GM13977 (cell line): ENCODE data around the gene LNX2.

Source experiments
- DNase-seq: peaks from one replicate; pipeline ENCODE4 v3.0.0; 2012; ENCODE audit warnings: low spot score
- CTCF ChIP-seq: IDR thresholded peaks from 2 replicates; pipeline ENCODE4 v1.5.1; 2012; ENCODE audit warnings: mild to moderate bottlenecking, control low read depth; ENCODE audit not compliant: insufficient read depth; ENCODE audit errors: extremely low read depth, missing control alignments
- in situ Hi-C: fragments of 300-500 bp; cut with MboI; formaldehyde crosslinking; loops from one replicate; pipeline ENCODE4 v1.12.0; 2022; ENCODE audit warnings: low sequenced_read_pairs, low pct_unique_long_range_greater_than_20kb, mixed read lengths, inconsistent platforms; ENCODE audit not compliant: unreplicated experiment

The LNX2 gene

GRCh38 chr13:27627380-27627779 is 7.1 kb upstream of the LNX2 start:
- TF ChIP-seq CTCF, result no peak
- DNase-seq, result no peak
- in situ Hi-C loops, result no loop called here

DNA sequence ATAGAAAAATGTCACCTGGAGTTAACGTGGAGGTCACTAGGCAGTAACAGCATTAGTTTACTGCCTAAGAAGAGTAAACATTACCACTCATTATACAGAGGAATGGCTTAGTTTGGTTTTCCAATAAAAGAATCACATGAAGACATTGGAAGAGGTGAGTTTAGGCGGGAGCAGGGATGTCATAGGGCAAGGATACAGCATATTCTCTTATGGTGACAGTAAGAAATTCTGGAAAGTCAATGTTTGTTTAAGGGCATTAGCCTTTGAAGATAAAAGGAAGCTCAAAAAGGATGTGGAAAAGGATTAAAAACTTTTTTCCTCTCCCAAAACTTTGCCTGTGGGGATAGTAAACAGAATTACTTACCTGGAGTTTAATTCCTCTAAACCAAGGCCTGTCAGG is 5.5 kb upstream of the LNX2 start:
- no peak for TF ChIP-seq CTCF
- no peak for DNase-seq
- in situ Hi-C loops, result no loop called here

- no peak for DNase-seq
- no peak for TF ChIP-seq CTCF
- in situ Hi-C loops, result no loop called here
These were observed 3.7 kb upstream of the LNX2 start for GRCh38 chr13:27624071-27624470.

- no peak for DNase-seq
- TF ChIP-seq CTCF, result no peak
- in situ Hi-C loops, result no loop called here
These were observed 2.6 kb upstream of the LNX2 start for GRCh38 chr13:27622881-27623280.

- in situ Hi-C loops, result no loop called here
- TF ChIP-seq CTCF, result no peak
- DNase-seq, result peak; percentile 15
These were observed 1.9 kb upstream of the LNX2 start for GRCh38 chr13:27622102-27622820.

DNA sequence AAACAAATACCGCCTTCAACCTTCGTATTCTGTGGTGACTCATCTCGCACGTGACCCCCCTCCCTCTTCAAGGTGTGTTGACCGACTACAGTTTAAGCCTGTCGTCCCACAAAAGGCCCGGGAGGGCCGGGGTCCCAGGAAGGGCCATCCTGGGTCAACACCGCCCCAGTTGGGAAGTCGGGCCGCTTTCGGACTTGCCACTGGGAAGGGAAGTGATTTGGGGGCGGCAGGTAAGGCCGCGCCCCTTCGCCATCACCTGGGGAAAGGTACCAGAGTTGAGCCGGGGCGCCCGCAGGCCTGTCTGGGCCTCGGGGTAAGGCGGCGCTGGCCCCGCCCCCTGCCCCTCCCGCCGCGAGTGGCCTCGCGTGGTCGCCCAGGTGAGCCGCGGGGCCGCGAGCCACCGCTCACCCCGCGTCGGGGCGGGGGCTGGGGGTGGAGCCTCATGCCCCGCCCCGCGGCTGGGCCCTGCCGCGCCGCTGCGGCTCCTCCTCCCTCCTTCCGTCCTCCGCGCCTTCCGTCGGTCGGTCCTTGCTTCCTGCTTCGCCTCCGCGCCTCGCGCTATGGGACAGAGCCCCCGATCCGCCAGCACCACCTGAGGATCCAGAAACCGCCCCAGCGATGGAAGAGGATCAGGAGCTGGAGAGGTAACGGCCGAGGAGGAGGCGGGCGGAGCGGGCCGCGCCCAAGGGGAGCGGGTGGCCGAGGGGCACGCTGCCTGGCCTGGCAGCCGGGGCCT is 1.2 kb upstream of the LNX2 start, which contains the start of gene POLR1D:
POLR1D (plus strand) TSS at position 527 of the 736 bp plus-strand sequence; CDS start at position 619, 92 bp downstream.
- no peak for TF ChIP-seq CTCF
- in situ Hi-C loops, result no loop called here
- peak; percentile 93 for DNase-seq
